Measurements from ENCODE around the gene ARL6IP6.

ARL6IP6 gene

DNA sequence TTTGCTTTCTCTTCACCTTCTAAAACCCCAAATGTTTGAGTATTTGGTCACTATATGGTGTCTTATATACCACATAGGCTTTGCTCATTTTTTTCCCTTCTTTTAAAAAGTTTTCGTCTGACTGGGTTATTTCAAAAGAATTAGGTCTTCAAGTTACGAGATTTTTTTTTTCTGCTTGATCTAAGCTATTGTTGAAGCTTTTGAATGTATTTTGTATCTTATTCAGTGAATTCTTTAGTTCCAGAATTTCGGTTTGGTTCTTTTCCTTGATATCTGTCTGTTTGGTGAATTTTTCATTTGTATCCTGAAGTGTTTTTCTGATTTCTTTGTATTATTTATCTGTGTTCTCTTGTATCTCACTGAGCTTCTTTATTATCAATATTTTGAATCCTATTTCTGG is 93.5 kb downstream of the ARL6IP6 start:
- H3K27me3 ChIP-seq (replicated peaks; ENCODE audit: control insufficient read depth, insufficient read depth, low read length) = no peaks in the 10 kb centered on the region; the same call in 1 of the 2 replicates
- H3K36me3 ChIP-seq (ENCODE audit: control insufficient read depth, insufficient read depth, low read length) = no peaks in the 10 kb centered on the region
- no peak overlapping the region for H3K4me3 ChIP-seq (replicated peaks; ENCODE audit: low read depth, low read length)
- TF ChIP-seq, protein P1, sequence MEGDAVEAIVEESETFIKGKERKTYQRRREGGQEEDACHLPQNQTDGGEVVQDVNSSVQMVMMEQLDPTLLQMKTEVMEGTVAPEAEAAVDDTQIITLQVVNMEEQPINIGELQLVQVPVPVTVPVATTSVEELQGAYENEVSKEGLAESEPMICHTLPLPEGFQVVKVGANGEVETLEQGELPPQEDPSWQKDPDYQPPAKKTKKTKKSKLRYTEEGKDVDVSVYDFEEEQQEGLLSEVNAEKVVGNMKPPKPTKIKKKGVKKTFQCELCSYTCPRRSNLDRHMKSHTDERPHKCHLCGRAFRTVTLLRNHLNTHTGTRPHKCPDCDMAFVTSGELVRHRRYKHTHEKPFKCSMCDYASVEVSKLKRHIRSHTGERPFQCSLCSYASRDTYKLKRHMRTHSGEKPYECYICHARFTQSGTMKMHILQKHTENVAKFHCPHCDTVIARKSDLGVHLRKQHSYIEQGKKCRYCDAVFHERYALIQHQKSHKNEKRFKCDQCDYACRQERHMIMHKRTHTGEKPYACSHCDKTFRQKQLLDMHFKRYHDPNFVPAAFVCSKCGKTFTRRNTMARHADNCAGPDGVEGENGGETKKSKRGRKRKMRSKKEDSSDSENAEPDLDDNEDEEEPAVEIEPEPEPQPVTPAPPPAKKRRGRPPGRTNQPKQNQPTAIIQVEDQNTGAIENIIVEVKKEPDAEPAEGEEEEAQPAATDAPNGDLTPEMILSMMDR (IDR thresholded peaks at IDR 0.05; ENCODE audit: insufficient read depth, low read length, poor library complexity, severe bottlenecking) = no peak
- no peak for DNase-seq (ENCODE audit: extremely low read depth, insufficient read length)
